ENCODE measurements around the gene NOXO1. TPM values are rescaled to one million over a fixed set of nuclear protein-coding genes. Genes with fewer than 3 reads are reported as not detected.

The NOXO1 gene
- total RNA-seq, 2 donors from 2014 or later, result not detected

- no peak overlapping the region for H3K4me3 ChIP-seq
- no peaks in the 10 kb centered on the region for H3K27me3 ChIP-seq (replicated peaks; ENCODE audit: insufficient read depth)
- no peaks in the 10 kb centered on the region for H3K9me3 ChIP-seq
- no peak for TF ChIP-seq CTCF (IDR thresholded peaks at IDR 0.05)
- DNase-seq (ENCODE audit: low spot score) (no peak), ATAC-seq (ENCODE audit: insufficient number of reproducible peaks, low FRiP score, low read depth) (no peak)
- peaks cover 36% of the 10 kb centered on the region for H3K36me3 ChIP-seq
- H3K4me1 ChIP-seq (ENCODE audit: control insufficient read depth in 1 of 2, low read depth in 2 of 2), result peaks cover 3 to 13% of the 10 kb centered on the region in 2 donors
- H3K27ac ChIP-seq, result no peak overlapping the region
Observed at GRCh38 chr16:1938910-1939309, 42.4 kb downstream of the NOXO1 start.

- no peaks in the 10 kb centered on the region for H3K9me3 ChIP-seq
- H3K36me3 ChIP-seq, result peaks cover 36% of the 10 kb centered on the region
- H3K4me1 ChIP-seq (ENCODE audit: control insufficient read depth in 1 of 2, low read depth in 2 of 2), result peaks cover 3 to 13% of the 10 kb centered on the region in 2 donors
- DNase-seq (ENCODE audit: low spot score), result no peak
- no peak for ATAC-seq (ENCODE audit: insufficient number of reproducible peaks, low FRiP score, low read depth)
- H3K4me3 ChIP-seq, result no peak overlapping the region
- no peaks in the 10 kb centered on the region for H3K27me3 ChIP-seq (replicated peaks; ENCODE audit: insufficient read depth)
- H3K27ac ChIP-seq, result no peak overlapping the region
- TF ChIP-seq CTCF (IDR thresholded peaks at IDR 0.05), result no peak
Observed at GRCh38 chr16:1938316-1938715, 43.0 kb downstream of the NOXO1 start.

- no peaks in the 10 kb centered on the region for H3K27me3 ChIP-seq (replicated peaks; ENCODE audit: insufficient read depth)
- H3K9me3 ChIP-seq, result no peaks in the 10 kb centered on the region
- no peak for TF ChIP-seq CTCF (IDR thresholded peaks at IDR 0.05)
- peaks cover under 1 to 8% of the 10 kb centered on the region in 2 donors for H3K4me1 ChIP-seq (ENCODE audit: control insufficient read depth in 1 of 2, low read depth in 2 of 2)
- no peak overlapping the region for H3K27ac ChIP-seq
- no peak overlapping the region for H3K4me3 ChIP-seq
- no peak for DNase-seq (ENCODE audit: low spot score)
- peaks cover 36% of the 10 kb centered on the region for H3K36me3 ChIP-seq
- no peak for ATAC-seq (ENCODE audit: insufficient number of reproducible peaks, low FRiP score, low read depth)
Observed at GRCh38 chr16:1936945-1937479, 44.3 kb downstream of the NOXO1 start.

DNA sequence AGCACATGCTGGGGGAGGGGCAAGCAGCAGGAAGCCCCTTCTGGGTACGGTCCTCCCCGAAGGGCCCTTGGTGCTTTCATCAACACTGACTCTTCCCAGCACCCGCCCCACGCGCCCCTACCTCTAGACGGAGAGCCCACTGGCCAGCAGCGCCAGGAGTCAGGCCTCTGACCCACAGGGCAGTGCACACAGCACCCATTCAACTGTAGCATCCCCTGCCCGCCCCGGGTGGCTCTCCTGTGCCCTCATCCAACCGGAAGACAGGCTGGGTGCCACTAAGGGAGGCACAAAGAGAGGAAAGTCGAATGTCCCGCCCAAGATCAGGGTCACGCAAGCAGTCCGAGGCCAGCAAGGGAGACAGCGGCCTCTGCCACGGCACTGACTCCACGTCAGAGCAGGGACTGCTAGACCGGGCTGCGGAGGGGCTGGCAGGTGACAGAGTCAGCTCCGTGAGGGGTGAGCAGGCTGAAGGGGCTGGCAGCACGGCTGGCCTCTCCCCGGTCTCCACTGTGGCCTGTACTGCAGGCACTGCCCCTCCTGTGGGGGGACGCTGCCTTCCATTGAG is 48.1 kb downstream of the NOXO1 start:
- H3K27ac ChIP-seq, result no peak overlapping the region
- no peaks in the 10 kb centered on the region for H3K27me3 ChIP-seq (replicated peaks; ENCODE audit: insufficient read depth)
- peaks cover 10% of the 10 kb centered on the region for H3K36me3 ChIP-seq
- no peaks in the 10 kb centered on the region for H3K9me3 ChIP-seq
- TF ChIP-seq CTCF (IDR thresholded peaks at IDR 0.05), result no peak
- peaks cover 0 to 11% of the 10 kb centered on the region in 2 donors for H3K4me1 ChIP-seq (ENCODE audit: control insufficient read depth in 1 of 2, low read depth in 2 of 2)
- ATAC-seq (ENCODE audit: insufficient number of reproducible peaks, low FRiP score, low read depth), result no peak
- no peak overlapping the region for H3K4me3 ChIP-seq
- DNase-seq (ENCODE audit: low spot score), result no peak

- Histone ChIP-seq H3K27ac (no peak overlapping the region), H3K36me3 (peaks cover 7% of the 10 kb centered on the region), H3K4me1 (ENCODE audit: control insufficient read depth in 1 of 2, low read depth in 2 of 2) (peaks cover 0 to 11% of the 10 kb centered on the region in 2 donors), H3K4me3 (no peak overlapping the region), H3K9me3 (no peaks in the 10 kb centered on the region), H3K27me3 (replicated peaks; ENCODE audit: insufficient read depth) (no peaks in the 10 kb centered on the region)
- DNase-seq (ENCODE audit: low spot score) (no peak), ATAC-seq (ENCODE audit: insufficient number of reproducible peaks, low FRiP score, low read depth) (no peak)
- no peak for TF ChIP-seq CTCF (IDR thresholded peaks at IDR 0.05)
Observed at GRCh38 chr16:1932050-1933028, 48.9 kb downstream of the NOXO1 start.

Data from thoracic aorta (tissue), 2 donors.